HepG2 (cell line): ENCODE data around the gene NOCT. TPM values are rescaled to one million over a fixed set of nuclear protein-coding genes. Genes with fewer than 3 reads are reported as not detected.
A peak's percentile ranks its signal among the peaks of the same experiment; 100 is the strongest.

Source experiments
- ARNTL ChIP-seq: sonication (generic); formaldehyde crosslinking; IDR thresholded peaks from 2 replicates; pipeline ENCODE4 v1.4.0; 2020; ENCODE audit warnings: mild to moderate bottlenecking, missing genetic modification reagents
- BATF2 ChIP-seq: sonication (generic); formaldehyde crosslinking; IDR thresholded peaks from 2 replicates; pipeline ENCODE4 v1.8.0; 2022; ENCODE audit warnings: mild to moderate bottlenecking, missing genetic modification reagents, moderate library complexity
- BCLAF1 ChIP-seq: fragments of 450-650 bp; IDR thresholded peaks from 2 replicates; pipeline ENCODE4 v1.6.1; 2017; ENCODE audit warnings: mild to moderate bottlenecking
- CBX1 ChIP-seq: IDR thresholded peaks from one replicate; pipeline ENCODE4 v1.6.1; 2016; ENCODE audit warnings: antibody characterized with exemption, low read depth
- CBX5 ChIP-seq: sonication (generic); formaldehyde crosslinking; IDR thresholded peaks from 2 replicates; pipeline ENCODE4 v1.4.0; 2020; ENCODE audit warnings: missing genetic modification reagents, borderline replicate concordance
- CSRNP2 ChIP-seq: sonication (generic); formaldehyde crosslinking; conservative IDR thresholded peaks from 2 replicates; pipeline ENCODE4 v1.8.0; 2022; ENCODE audit warnings: low read depth, missing genetic modification reagents
- KDM5A ChIP-seq: fragments of 200-600 bp; sonication (generic); IDR thresholded peaks from 2 replicates; pipeline ENCODE4 v1.7.0; 2018; ENCODE audit warnings: antibody characterized with exemption, mild to moderate bottlenecking, low read length, borderline replicate concordance
- MNT ChIP-seq: fragments of 450-650 bp; IDR thresholded peaks from 2 replicates; pipeline ENCODE4 v1.6.1; 2016
- NKX3-1 ChIP-seq: sonication (generic); formaldehyde crosslinking; IDR thresholded peaks from 2 replicates; pipeline ENCODE4 v1.5.0; 2020; ENCODE audit warnings: missing genetic modification reagents
- PAWR ChIP-seq: sonication (generic); formaldehyde crosslinking; IDR thresholded peaks from 2 replicates; pipeline ENCODE4 v1.4.0; 2020; ENCODE audit warnings: missing genetic modification reagents, mild to moderate bottlenecking, borderline replicate concordance
- PITX1 ChIP-seq: sonication (generic); formaldehyde crosslinking; IDR thresholded peaks from 2 replicates; pipeline ENCODE4 v1.5.1; 2020; ENCODE audit warnings: mild to moderate bottlenecking, missing genetic modification reagents
- POLR2AphosphoS2 ChIP-seq: IDR thresholded peaks from 2 replicates; pipeline ENCODE4 v1.6.1; 2011; ENCODE audit warnings: low read depth, low read length, improper control_type of control experiment
- ZBTB25 ChIP-seq: IDR thresholded peaks from 2 replicates; pipeline ENCODE4 v1.6.1; 2018; ENCODE audit warnings: missing genetic modification reagents
- ZBTB39 ChIP-seq: sonication (generic); formaldehyde crosslinking; IDR thresholded peaks from 2 replicates; pipeline ENCODE4 v1.5.0; 2020; ENCODE audit warnings: missing genetic modification reagents
- ZNF350 ChIP-seq: sonication (generic); formaldehyde crosslinking; IDR thresholded peaks from 2 replicates; pipeline ENCODE4 v1.4.0; 2020; ENCODE audit warnings: mild to moderate bottlenecking, low read depth, missing genetic modification reagents, borderline replicate concordance
- ZNF567 ChIP-seq: sonication (generic); formaldehyde crosslinking; IDR thresholded peaks from 2 replicates; pipeline ENCODE4 v1.8.1; 2023; ENCODE audit warnings: mild to moderate bottlenecking, missing genetic modification reagents, borderline replicate concordance
- ZNF615 ChIP-seq: sonication (generic); formaldehyde crosslinking; IDR thresholded peaks from 2 replicates; pipeline ENCODE4 v1.5.0; 2020; ENCODE audit warnings: mild to moderate bottlenecking, missing genetic modification reagents, borderline replicate concordance
- ZNF674 ChIP-seq: sonication (generic); formaldehyde crosslinking; IDR thresholded peaks from 2 replicates; pipeline ENCODE4 v1.5.0; 2020; ENCODE audit warnings: low read depth, mild to moderate bottlenecking, missing genetic modification reagents
- ZSCAN31 ChIP-seq: sonication (generic); formaldehyde crosslinking; IDR thresholded peaks from 2 replicates; pipeline ENCODE4 v1.5.0; 2020; ENCODE audit warnings: low read depth, mild to moderate bottlenecking, missing genetic modification reagents
- polyA plus RNA-seq, 8 experiments: library from polyadenylated mRNA; depleted of rRNA in 3 of 8; stranded (reverse) in 7 of 8; unstranded in 1 of 8; fragments of >200 nt; fragmentation: Illumina TruSeq in 4 of 8; extraction: Trizol in 4 of 8; gene quantifications; 2 replicates each; pipeline versions ENCODE4 v1.2.1 to v1.2.3, GENCODE V29; 2011 to 2016; ENCODE audit warnings: low read depth in 4 of 8, missing spikeins in 1 of 8, mixed read lengths in 1 of 8; ENCODE audit not compliant: insufficient read depth in 1 of 8
- total RNA-seq, 5 experiments: library from RNA; depleted of rRNA; stranded (reverse); fragments of >200 nt; fragmentation: Illumina TruSeq; extraction: Trizol; gene quantifications; 2 replicates each; pipeline ENCODE4 v1.2.3, GENCODE V29; 2016; ENCODE audit warnings: low read depth in 1 of 5

Gene NOCT
- total and polyA plus RNA-seq, 2 of the 13 experiments (the other 11 are each of a cell fraction or from before 2014, with no cell fraction given) = 3.6 to 13.1 TPM

GRCh38 chr4:139015269-139015947 lies at the start of gene NOCT (continued):
- TF ChIP-seq ZNF567 (no peak), ARNTL (peak; percentile 84), ZNF350 (CRISPR knock-in tag) (peak; percentile 83), CSRNP2 (no peak), PAWR (CRISPR knock-in tag) (no peak), CBX5 (CRISPR knock-in tag) (no peak), ZSCAN31 (peak; percentile 56), ZNF674 (CRISPR knock-in tag) (no peak), BCLAF1 (no peak), MNT (peak; percentile 79), NKX3-1 (no peak), ZBTB25 (CRISPR knock-in tag) (no peak), ZBTB39 (CRISPR knock-in tag) (no peak), BATF2 (CRISPR knock-in tag) (peak; percentile 83), POLR2AphosphoS2 (no peak), KDM5A (no peak; the same call in 1 of the 2 replicates), PITX1 (CRISPR knock-in tag) (peak; percentile 49; the same call in 1 of the 2 replicates), ZNF615 (0 out of 2 replicates have a peak, but pooled peaks have one; percentile 74), CBX1 (peak; percentile 34)
